Measurements from ENCODE around the gene ADRA2B.

GRCh38 chr2:96105152-96105915 is 11.0 kb downstream of the ADRA2B start:
- no peak for TF ChIP-seq CTCF (IDR thresholded peaks at IDR 0.05; ENCODE audit: extremely low read depth in 1 of 2, insufficient read depth in 1 of 2, low read depth in 1 of 2, low read length in 2 of 2)
- TF ChIP-seq POLR2A (IDR thresholded peaks at IDR 0.05; ENCODE audit: low read depth, low read length), result no peak
- no peak for TF ChIP-seq POLR2AphosphoS5 (IDR thresholded peaks at IDR 0.05; ENCODE audit: insufficient read depth, low read depth, low read length)
- no peak for TF ChIP-seq MAX (IDR thresholded peaks at IDR 0.05; ENCODE audit: insufficient read depth, insufficient read length)
- no peak for TF ChIP-seq MYC (IDR thresholded peaks at IDR 0.05; ENCODE audit: low read depth, low read length)
- TF ChIP-seq EZH2 (IDR thresholded peaks at IDR 0.05; ENCODE audit: borderline replicate concordance, low read depth, low read length, severe bottlenecking), result no peak
- no peak for TF ChIP-seq FOS (IDR thresholded peaks at IDR 0.05; ENCODE audit: borderline replicate concordance, insufficient read depth, low read length)
- TF ChIP-seq JUN (IDR thresholded peaks at IDR 0.05; ENCODE audit: borderline replicate concordance, insufficient read depth, insufficient read length, low read depth), result no peak

All from endothelial cell of umbilical vein (primary cell).